Hepatocyte (in vitro differentiated cells): ENCODE measurements around the gene MAGEC3. TPM values are rescaled to one million over a fixed set of nuclear protein-coding genes. Genes with fewer than 3 reads are reported as not detected.

Experiments used
- DNase-seq: peaks from one replicate; pipeline ENCODE4 v3.0.0-alpha.2; 2016; ENCODE audit warnings: low spot score
- H2AFZ ChIP-seq: fragments of 200-600 bp; sonication (generic); 2 replicates; pipeline ENCODE4 v1.6.0; 2016; ENCODE audit warnings: antibody characterized with exemption, mild to moderate bottlenecking
- H3K27ac ChIP-seq: fragments of 200-600 bp; sonication (generic); 2 replicates; pipeline ENCODE4 v1.5.1; 2016; ENCODE audit warnings: mild to moderate bottlenecking
- H3K27me3 ChIP-seq: fragments of 200-600 bp; sonication (generic); 2 replicates; pipeline ENCODE4 v1.6.1; 2016
- H3K36me3 ChIP-seq: fragments of 200-600 bp; sonication (generic); replicated peaks from 2 replicates; pipeline ENCODE4 v1.5.1; 2016; ENCODE audit warnings: low read depth; ENCODE audit not compliant: insufficient read depth
- H3K4me1 ChIP-seq: fragments of 200-600 bp; sonication (generic); 2 replicates; pipeline ENCODE4 v1.5.1; 2016; ENCODE audit warnings: mild to moderate bottlenecking, moderate library complexity; ENCODE audit not compliant: insufficient read depth
- H3K4me2 ChIP-seq: fragments of 200-600 bp; sonication (generic); 2 replicates; pipeline ENCODE4 v1.6.0; 2016
- H3K4me3 ChIP-seq: fragments of 200-600 bp; sonication (generic); 2 replicates; pipeline ENCODE4 v1.5.1; 2016; ENCODE audit warnings: mild to moderate bottlenecking
- H3K79me2 ChIP-seq: fragments of 200-600 bp; sonication (generic); 2 replicates; pipeline ENCODE4 v1.6.0; 2017; ENCODE audit warnings: mild to moderate bottlenecking
- H3K9me2 ChIP-seq: fragments of 200-600 bp; sonication (generic); replicated peaks from 2 replicates; pipeline ENCODE4 v1.6.0; 2017; ENCODE audit warnings: mild to moderate bottlenecking; ENCODE audit not compliant: insufficient read depth
- H3K9me3 ChIP-seq: fragments of 200-600 bp; sonication (generic); 2 replicates; pipeline ENCODE4 v1.5.1; 2016; ENCODE audit warnings: low read depth, mild to moderate bottlenecking
- H4K20me1 ChIP-seq: fragments of 200-600 bp; sonication (generic); 2 replicates; pipeline ENCODE4 v1.6.0; 2016; ENCODE audit warnings: mild to moderate bottlenecking; ENCODE audit not compliant: insufficient read depth, poor library complexity, severe bottlenecking
- CTCF ChIP-seq: fragments of 200-600 bp; sonication (generic); IDR thresholded peaks from 2 replicates; pipeline ENCODE4 v1.5.1; 2016; ENCODE audit warnings: antibody characterized with exemption, mild to moderate bottlenecking; ENCODE audit not compliant: poor library complexity
- EZH2 ChIP-seq: fragments of 200-600 bp; sonication (generic); IDR thresholded peaks from 2 replicates; pipeline ENCODE4 v1.6.1; 2016; ENCODE audit warnings: antibody characterized with exemption, mild to moderate bottlenecking, borderline replicate concordance
- EZH2phosphoT487 ChIP-seq: fragments of 200-600 bp; sonication (generic); IDR thresholded peaks from one replicate; pipeline ENCODE4 v1.6.1; 2018; ENCODE audit warnings: antibody characterized with exemption, mild to moderate bottlenecking, low read depth, moderate library complexity; ENCODE audit not compliant: unreplicated experiment, severe bottlenecking
- WGBS: methylation state at CpG from one replicate; pipeline ENCODE4 v1.1.6; 2016; ENCODE audit warnings: low lambda C conversion rate; ENCODE audit errors: missing lambda C conversion rate; 5-methylcytosine and 5-hydroxymethylcytosine counted together
- polyA plus RNA-seq: library from polyadenylated mRNA; unstranded; fragments of >200 nt; fragmentation: Nextera tagmentation; extraction: Ambion mirVana; gene quantifications from 2 replicates; pipeline ENCODE4 v1.2.1, GENCODE V29; 2016
- total RNA-seq: library from RNA; depleted of rRNA; stranded (reverse); fragments of >200 nt; gene quantifications from 2 replicates; pipeline ENCODE4 v1.2.3, GENCODE V29; 2014

The MAGEC3 gene
- total and polyA plus RNA-seq, 2 experiments from 2014 or later: 0.40 TPM; not detected in 1

DNA sequence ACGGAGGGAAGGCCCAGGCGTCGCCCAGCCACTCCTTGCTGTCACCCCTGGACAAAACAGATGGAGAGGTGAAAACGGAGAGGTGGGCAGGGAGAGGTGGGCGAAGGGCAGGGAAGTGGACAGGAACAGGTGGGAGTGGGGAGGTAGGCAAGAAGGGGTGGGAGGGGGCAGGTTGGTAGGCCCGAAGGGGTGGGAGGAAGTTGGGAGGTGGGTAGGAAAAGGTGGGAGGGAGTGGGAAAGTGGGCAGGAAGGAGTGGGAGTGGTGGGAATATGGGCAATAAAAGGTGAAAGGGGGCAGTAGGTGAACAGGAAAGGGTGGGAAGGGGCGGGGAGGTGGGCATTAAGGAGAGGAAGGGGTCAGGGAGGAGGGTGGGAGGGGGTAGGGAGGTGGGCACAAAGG is 56.6 kb downstream of the MAGEC3 start:
- Histone ChIP-seq H3K4me2 (no peak overlapping the region), H4K20me1 (no peaks in the 10 kb centered on the region), H3K79me2 (no peaks in the 10 kb centered on the region), H3K9me2 (no peaks in the 10 kb centered on the region), H3K9me3 (no peaks in the 10 kb centered on the region), H3K36me3 (no peaks in the 10 kb centered on the region), H3K4me1 (no peaks in the 10 kb centered on the region), H3K27ac (no peak overlapping the region), H2AFZ (no peak overlapping the region), H3K27me3 (no peaks in the 10 kb centered on the region), H3K4me3 (no peak overlapping the region)
- 83% methylated on average over 5 of the region's 7 CpGs for WGBS
- no peak for TF ChIP-seq EZH2
- TF ChIP-seq CTCF: no peak
- TF ChIP-seq EZH2phosphoT487: no peak
- no peak for DNase-seq

DNA sequence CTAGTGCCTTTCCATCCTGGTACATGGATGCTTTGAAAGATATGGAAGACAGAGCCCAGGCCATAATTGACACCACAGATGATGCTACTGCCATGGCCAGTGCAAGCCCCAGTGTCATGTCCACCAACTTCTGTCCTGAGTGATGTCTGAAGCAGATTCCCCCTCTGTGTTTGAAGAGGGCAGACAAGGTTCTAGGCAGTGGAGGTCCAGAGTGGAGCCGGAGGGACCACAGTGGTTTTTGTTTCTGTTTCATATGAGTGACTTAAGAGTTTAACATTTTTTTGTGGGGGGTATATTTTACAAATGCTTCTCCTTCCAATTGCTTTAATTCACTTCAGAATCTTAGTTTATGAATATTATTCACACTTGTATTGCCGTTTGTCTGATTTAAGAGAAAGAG is 59.6 kb downstream of the MAGEC3 start:
- Histone ChIP-seq H3K36me3 (no peaks in the 10 kb centered on the region), H3K27me3 (no peaks in the 10 kb centered on the region), H3K79me2 (no peaks in the 10 kb centered on the region), H3K9me2 (no peaks in the 10 kb centered on the region), H3K4me2 (no peak overlapping the region), H3K9me3 (no peaks in the 10 kb centered on the region), H3K27ac (no peak overlapping the region), H3K4me3 (no peak overlapping the region), H2AFZ (no peak overlapping the region), H3K4me1 (no peaks in the 10 kb centered on the region), H4K20me1 (no peaks in the 10 kb centered on the region)
- WGBS: 95% methylated on average over 2 of the region's 2 CpGs
- DNase-seq: no peak
- TF ChIP-seq EZH2phosphoT487: no peak
- TF ChIP-seq CTCF: no peak
- TF ChIP-seq EZH2: no peak

GRCh38 chrX:141902366-141902765 is 64.2 kb downstream of the MAGEC3 start:
- Histone ChIP-seq H4K20me1 (no peaks in the 10 kb centered on the region), H3K27ac (no peak overlapping the region), H2AFZ (no peak overlapping the region), H3K36me3 (no peaks in the 10 kb centered on the region), H3K4me1 (no peaks in the 10 kb centered on the region), H3K4me3 (no peak overlapping the region), H3K79me2 (no peaks in the 10 kb centered on the region), H3K27me3 (no peaks in the 10 kb centered on the region), H3K9me2 (no peaks in the 10 kb centered on the region), H3K4me2 (no peak overlapping the region), H3K9me3 (no peaks in the 10 kb centered on the region)
- no peak for TF ChIP-seq CTCF
- TF ChIP-seq EZH2: no peak
- no peak for TF ChIP-seq EZH2phosphoT487
- 76% methylated on average over 4 of the region's 4 CpGs for WGBS
- no peak for DNase-seq
